ENCODE results near the gene PTPRM.
"Not testable (repeated sequence)": the region's sequence is repeated elsewhere in the genome, so short reads cannot be mapped to it uniquely, and the experiment has no call there.

PTPRM gene

GRCh38 chr18:7721532-7721931 lies 154.4 kb downstream of the PTPRM start:
- no peak for DNase-seq (ENCODE audit: low read depth in 2 of 2, low spot score in 1 of 2)

GRCh38 chr18:7722955-7723354 lies 155.8 kb downstream of the PTPRM start:
- no peak for DNase-seq (ENCODE audit: low read depth in 2 of 2, low spot score in 1 of 2)

- no peak for DNase-seq (ENCODE audit: low read depth in 2 of 2, low spot score in 1 of 2)
Measured at GRCh38 chr18:7723558-7723957, 156.4 kb downstream of the PTPRM start.

GRCh38 chr18:7725473-7725872 lies 158.4 kb downstream of the PTPRM start:
- DNase-seq (ENCODE audit: low read depth in 2 of 2, low spot score in 1 of 2) = no peak

- DNase-seq (ENCODE audit: low read depth in 2 of 2, low spot score in 1 of 2) = no peak
Measured at GRCh38 chr18:7725897-7726296, 158.8 kb downstream of the PTPRM start.

GRCh38 chr18:7726522-7726921 lies 159.4 kb downstream of the PTPRM start:
- DNase-seq (ENCODE audit: low read depth in 2 of 2, low spot score in 1 of 2) = no peak

GRCh38 chr18:7727361-7728076 lies 160.4 kb downstream of the PTPRM start:
- no peak for DNase-seq (ENCODE audit: low read depth in 2 of 2, low spot score in 1 of 2)

- no peak for DNase-seq (ENCODE audit: low read depth in 2 of 2, low spot score in 1 of 2)
Measured at GRCh38 chr18:7728297-7728696, 161.2 kb downstream of the PTPRM start.

- no peak for DNase-seq (ENCODE audit: low read depth in 2 of 2, low spot score in 1 of 2)
Measured at GRCh38 chr18:7729868-7730267, 162.8 kb downstream of the PTPRM start.

- DNase-seq (ENCODE audit: low read depth in 2 of 2, low spot score in 1 of 2) = no peak
Measured at GRCh38 chr18:7730682-7731081, 163.6 kb downstream of the PTPRM start.

- no peak for DNase-seq (ENCODE audit: low read depth in 2 of 2, low spot score in 1 of 2)
Measured at GRCh38 chr18:7733642-7734041, 166.5 kb downstream of the PTPRM start.

- no peak for DNase-seq (ENCODE audit: low read depth in 2 of 2, low spot score in 1 of 2)
Measured at GRCh38 chr18:7735196-7735595, 168.1 kb downstream of the PTPRM start.

GRCh38 chr18:7735626-7736175 lies 168.6 kb downstream of the PTPRM start:
- no peak for DNase-seq (ENCODE audit: low read depth in 2 of 2, low spot score in 1 of 2)

- DNase-seq (ENCODE audit: low read depth in 2 of 2, low spot score in 1 of 2) = not testable (repeated sequence)
Measured at GRCh38 chr18:7736526-7736925, 169.4 kb downstream of the PTPRM start.

GRCh38 chr18:7737550-7737949 lies 170.4 kb downstream of the PTPRM start:
- no peak for DNase-seq (ENCODE audit: low read depth in 2 of 2, low spot score in 1 of 2)

GRCh38 chr18:7740821-7741220 lies 173.7 kb downstream of the PTPRM start:
- no peak for DNase-seq (ENCODE audit: low read depth in 2 of 2, low spot score in 1 of 2)

GRCh38 chr18:7741640-7742039 lies 174.5 kb downstream of the PTPRM start:
- no peak for DNase-seq (ENCODE audit: low read depth in 2 of 2, low spot score in 1 of 2)

- DNase-seq (ENCODE audit: low read depth in 2 of 2, low spot score in 1 of 2) = no peak
Measured at GRCh38 chr18:7742224-7742623, 175.1 kb downstream of the PTPRM start.

- DNase-seq (ENCODE audit: low read depth in 2 of 2, low spot score in 1 of 2) = no peak
Measured at GRCh38 chr18:7743256-7743655, 176.1 kb downstream of the PTPRM start.

GRCh38 chr18:7746106-7746505 lies 179.0 kb downstream of the PTPRM start:
- DNase-seq (ENCODE audit: low read depth in 2 of 2, low spot score in 1 of 2) = no peak

GRCh38 chr18:7748251-7749007 lies 181.3 kb downstream of the PTPRM start:
- no peak for DNase-seq (ENCODE audit: low read depth in 2 of 2, low spot score in 1 of 2)

- no peak for DNase-seq (ENCODE audit: low read depth in 2 of 2, low spot score in 1 of 2)
Measured at GRCh38 chr18:7749008-7749405, 181.9 kb downstream of the PTPRM start.

Measured in stimulated activated CD8-positive, alpha-beta memory T cell treated with anti-CD3 and anti-CD28 coated beads, Interleukin-4, amount 100 ng/mL, for 4 hours (primary cell).